Skeletal muscle tissue (tissue), 4 donors: ENCODE measurements around the gene SLAMF8. TPM values are rescaled to one million over a fixed set of nuclear protein-coding genes. Genes with fewer than 3 reads are reported as not detected.

Experiments
- H3K27ac ChIP-seq: one replicate; pipeline ENCODE4 v1.7.0; 2013; ENCODE audit warnings: mild to moderate bottlenecking, low read depth, low read length, inconsistent platforms
- H3K27me3 ChIP-seq, 3 donors: one replicate each; pipeline ENCODE4 v1.7.0; 2013; ENCODE audit warnings: low read length in 3 of 3; ENCODE audit not compliant: control insufficient read depth in 3 of 3, insufficient read depth in 3 of 3
- H3K36me3 ChIP-seq, 3 donors: one replicate each; pipeline ENCODE4 v1.7.0; 2013; ENCODE audit warnings: low read length in 3 of 3; ENCODE audit not compliant: control insufficient read depth in 3 of 3, insufficient read depth in 3 of 3
- H3K4me1 ChIP-seq, 3 donors: one replicate each; pipeline ENCODE4 v1.7.0; 2013; ENCODE audit warnings: low read length in 3 of 3, mild to moderate bottlenecking in 3 of 3; ENCODE audit not compliant: control insufficient read depth in 3 of 3, insufficient read depth in 3 of 3
- H3K4me3 ChIP-seq, 3 donors: one replicate each; pipeline ENCODE4 v1.7.0; 2013; ENCODE audit warnings: low read length in 3 of 3
- H3K9ac ChIP-seq, 3 donors: one replicate each; pipeline ENCODE4 v1.7.0; 2013; ENCODE audit warnings: low read length in 3 of 3, mild to moderate bottlenecking in 3 of 3, moderate library complexity in 2 of 3, low read depth in 1 of 3
- H3K9me3 ChIP-seq, 3 donors: one replicate each; pipeline ENCODE4 v1.7.0; 2013; ENCODE audit warnings: low read length in 3 of 3; ENCODE audit not compliant: control insufficient read depth in 3 of 3
- total RNA-seq: library from RNA; depleted of rRNA; stranded (reverse); fragments of >200 nt; gene quantifications from one replicate; pipeline ENCODE4 v1.2.3, GENCODE V29; 2014
- donor health status: Osteomylitis.

The SLAMF8 gene
- total RNA-seq, 1 donor from 2014 or later, result 1.6 TPM

DNA sequence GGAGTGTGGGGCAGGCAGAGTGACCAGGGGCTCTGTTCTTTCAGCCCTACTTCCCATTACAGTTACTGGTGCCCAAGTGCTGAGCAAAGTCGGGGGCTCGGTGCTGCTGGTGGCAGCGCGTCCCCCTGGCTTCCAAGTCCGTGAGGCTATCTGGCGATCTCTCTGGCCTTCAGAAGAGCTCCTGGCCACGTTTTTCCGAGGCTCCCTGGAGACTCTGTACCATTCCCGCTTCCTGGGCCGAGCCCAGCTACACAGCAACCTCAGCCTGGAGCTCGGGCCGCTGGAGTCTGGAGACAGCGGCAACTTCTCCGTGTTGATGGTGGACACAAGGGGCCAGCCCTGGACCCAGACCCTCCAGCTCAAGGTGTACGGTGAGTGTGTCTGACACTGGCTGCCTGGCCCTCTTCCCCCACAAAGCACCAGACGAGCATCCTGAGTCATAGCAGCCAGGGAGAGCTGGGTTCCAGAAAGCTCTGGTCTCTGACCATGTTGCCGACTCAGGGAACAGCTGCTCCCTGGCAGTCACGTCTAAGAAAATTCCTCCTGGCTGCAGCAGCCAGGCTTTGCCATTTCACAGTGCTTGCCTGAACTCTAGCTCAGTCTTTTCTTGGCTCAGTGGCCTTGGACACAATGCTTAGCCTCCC, 3.3 kb downstream of the SLAMF8 start:
- Histone ChIP-seq H3K4me1 (peaks cover 8 to 25% (median 11%) of the 10 kb centered on the region in 3 donors), H3K27me3 (no peaks in the 10 kb centered on the region), H3K9ac (peak overlapping the region in 1 of 3 donors; percentile 40), H3K27ac (no peak overlapping the region), H3K4me3 (no peak overlapping the region), H3K36me3 (peaks cover 0 to 2% (median 0%) of the 10 kb centered on the region in 3 donors), H3K9me3 (no peaks in the 10 kb centered on the region)

GRCh38 chr1:159830722-159831121, 4.0 kb downstream of the SLAMF8 start:
- no peak overlapping the region for H3K27ac ChIP-seq
- H3K9ac ChIP-seq, result no peak overlapping the region
- H3K4me1 ChIP-seq, result peaks cover 8 to 25% (median 16%) of the 10 kb centered on the region in 3 donors
- H3K4me3 ChIP-seq, result no peak overlapping the region
- H3K36me3 ChIP-seq, result peaks cover 0 to 2% (median 0%) of the 10 kb centered on the region in 3 donors
- no peaks in the 10 kb centered on the region for H3K9me3 ChIP-seq
- H3K27me3 ChIP-seq, result no peaks in the 10 kb centered on the region

GRCh38 chr1:159831412-159832141, 4.9 kb downstream of the SLAMF8 start:
- H3K27me3 ChIP-seq, result no peaks in the 10 kb centered on the region
- no peak overlapping the region for H3K4me3 ChIP-seq
- peaks cover under 1 to 3% (median 2%) of the 10 kb centered on the region in 3 donors for H3K36me3 ChIP-seq
- H3K4me1 ChIP-seq, result peaks cover 8 to 25% (median 14%) of the 10 kb centered on the region in 3 donors
- no peaks in the 10 kb centered on the region for H3K9me3 ChIP-seq
- H3K9ac ChIP-seq, result no peak overlapping the region
- no peak overlapping the region for H3K27ac ChIP-seq

- H3K4me1 ChIP-seq, result peaks cover 8 to 18% (median 14%) of the 10 kb centered on the region in 3 donors
- no peak overlapping the region for H3K4me3 ChIP-seq
- peaks cover 2 to 9% (median 8%) of the 10 kb centered on the region in 3 donors for H3K36me3 ChIP-seq
- H3K27ac ChIP-seq, result no peak overlapping the region
- no peaks in the 10 kb centered on the region for H3K27me3 ChIP-seq
- H3K9ac ChIP-seq, result no peak overlapping the region
- H3K9me3 ChIP-seq, result no peaks in the 10 kb centered on the region
These were observed 5.6 kb downstream of the SLAMF8 start for GRCh38 chr1:159832309-159832708.

DNA sequence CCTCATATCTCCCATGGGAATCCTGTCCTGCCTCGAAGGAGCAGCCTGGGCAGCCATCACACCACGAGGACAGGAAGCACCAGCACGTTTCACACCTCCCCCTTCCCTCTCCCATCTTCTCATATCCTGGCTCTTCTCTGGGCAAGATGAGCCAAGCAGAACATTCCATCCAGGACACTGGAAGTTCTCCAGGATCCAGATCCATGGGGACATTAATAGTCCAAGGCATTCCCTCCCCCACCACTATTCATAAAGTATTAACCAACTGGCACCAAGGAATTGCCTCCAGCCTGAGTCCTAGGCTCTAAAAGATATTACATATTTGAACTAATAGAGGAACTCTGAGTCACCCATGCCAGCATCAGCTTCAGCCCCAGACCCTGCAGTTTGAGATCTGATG, 8.7 kb downstream of the SLAMF8 start:
- H3K9ac ChIP-seq, result no peak overlapping the region
- no peak overlapping the region for H3K4me3 ChIP-seq
- H3K4me1 ChIP-seq, result peaks cover 0 to 9% (median under 1%) of the 10 kb centered on the region in 3 donors
- H3K27me3 ChIP-seq, result no peaks in the 10 kb centered on the region
- H3K27ac ChIP-seq, result no peak overlapping the region
- no peaks in the 10 kb centered on the region for H3K9me3 ChIP-seq
- H3K36me3 ChIP-seq, result peaks cover 13 to 17% (median 15%) of the 10 kb centered on the region in 3 donors

GRCh38 chr1:159835862-159836525, 9.3 kb downstream of the SLAMF8 start:
- H3K9ac ChIP-seq, result no peak overlapping the region
- no peaks in the 10 kb centered on the region for H3K27me3 ChIP-seq
- peaks cover 19 to 23% (median 20%) of the 10 kb centered on the region in 3 donors for H3K36me3 ChIP-seq
- H3K27ac ChIP-seq, result no peak overlapping the region
- no peak overlapping the region for H3K4me3 ChIP-seq
- H3K4me1 ChIP-seq, result peaks cover 0 to 5% (median 0%) of the 10 kb centered on the region in 3 donors
- no peaks in the 10 kb centered on the region for H3K9me3 ChIP-seq

DNA sequence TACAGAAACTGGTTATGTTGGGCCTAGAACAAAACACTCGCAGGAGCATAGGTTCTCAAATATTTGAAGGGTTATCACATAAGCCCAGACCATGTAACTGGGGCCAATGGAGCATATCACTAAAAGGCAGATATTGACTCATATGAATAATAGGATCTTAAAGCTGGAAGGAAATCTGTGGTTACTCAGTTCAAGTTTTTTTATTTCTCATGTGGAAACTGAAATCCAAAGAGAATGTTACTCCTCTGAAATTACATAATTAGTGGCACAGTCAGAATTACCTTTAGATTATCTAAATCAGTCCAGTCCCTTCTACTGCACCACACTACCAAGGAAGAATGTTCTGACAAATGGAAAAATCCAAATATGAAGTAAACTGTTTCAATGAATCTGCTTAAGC, 12.0 kb downstream of the SLAMF8 start:
- H3K4me1 ChIP-seq, result peaks cover 0 to 5% (median 2%) of the 10 kb centered on the region in 3 donors
- H3K9ac ChIP-seq, result no peak overlapping the region
- H3K4me3 ChIP-seq, result no peak overlapping the region
- H3K9me3 ChIP-seq, result no peaks in the 10 kb centered on the region
- no peak overlapping the region for H3K27ac ChIP-seq
- no peaks in the 10 kb centered on the region for H3K27me3 ChIP-seq
- peaks cover 17 to 27% (median 19%) of the 10 kb centered on the region in 3 donors for H3K36me3 ChIP-seq

- no peak overlapping the region for H3K4me3 ChIP-seq
- H3K9me3 ChIP-seq, result no peaks in the 10 kb centered on the region
- H3K9ac ChIP-seq, result no peak overlapping the region
- H3K27me3 ChIP-seq, result no peaks in the 10 kb centered on the region
- H3K4me1 ChIP-seq, result peaks cover 0 to 5% (median 2%) of the 10 kb centered on the region in 3 donors
- H3K27ac ChIP-seq, result no peak overlapping the region
- H3K36me3 ChIP-seq, result peaks cover 17 to 27% (median 19%) of the 10 kb centered on the region in 3 donors
These were observed 12.6 kb downstream of the SLAMF8 start for GRCh38 chr1:159839116-159839849.

GRCh38 chr1:159841749-159842148, 15.1 kb downstream of the SLAMF8 start:
- H3K4me3 ChIP-seq, result no peak overlapping the region
- H3K9ac ChIP-seq, result no peak overlapping the region
- no peaks in the 10 kb centered on the region for H3K9me3 ChIP-seq
- H3K27me3 ChIP-seq, result no peaks in the 10 kb centered on the region
- peaks cover 0 to 2% (median 0%) of the 10 kb centered on the region in 3 donors for H3K4me1 ChIP-seq
- no peak overlapping the region for H3K27ac ChIP-seq
- H3K36me3 ChIP-seq, result peaks cover 15 to 25% (median 16%) of the 10 kb centered on the region in 3 donors
